Caco-2 (cell line): Measurements from ENCODE around the gene RFC5. TPM values are rescaled to one million over a fixed set of nuclear protein-coding genes. Genes with fewer than 3 reads are reported as not detected.

ENCODE experiments used
- BruUV-seq: library from RNA; stranded (reverse); fragments of 400-500 nt; replicated peaks from 2 replicates; lab custom pipeline; 2021; lab: Mats Ljungman, UMichigan
- CTCF ChIA-PET: fragments of 300-600 bp; sonication (Branson Sonifier 250); formaldehyde crosslinking; loops from one replicate; lab custom pipeline; 2022; ENCODE audit warnings: antibody characterized with exemption; lab: Charles Lee
- POLR2A ChIA-PET: fragments of 300-600 bp; sonication (Branson Sonifier 250); formaldehyde crosslinking; loops from one replicate; lab custom pipeline; 2022; ENCODE audit warnings: antibody characterized with exemption; lab: Charles Lee
- DNase-seq, 2 experiments: peaks; one replicate each; pipeline versions ENCODE4 v3.0.0 to v3.0.0-alpha.2; 2020 to 2022
- H3K27me3 ChIP-seq: replicated peaks from 2 replicates; pipeline ENCODE4 v1.6.0; 2011; ENCODE audit warnings: low read length; ENCODE audit not compliant: control insufficient read depth, insufficient read depth
- H3K36me3 ChIP-seq: 2 replicates; pipeline ENCODE4 v1.5.1; 2011; ENCODE audit warnings: low read length; ENCODE audit not compliant: control insufficient read depth, insufficient read depth
- H3K4me1 ChIP-seq: fragments of 250-450 bp; sonication (Bioruptor Pico); 2 replicates; pipeline ENCODE4 v1.5.1; 2020; ENCODE audit warnings: mild to moderate bottlenecking
- H3K4me3 ChIP-seq: 2 replicates; pipeline ENCODE4 v1.5.1; 2011; ENCODE audit warnings: low read depth, mild to moderate bottlenecking, control low read depth, low read length
- H3K9me3 ChIP-seq: fragments of 250-450 bp; sonication (Bioruptor Pico); 2 replicates; pipeline ENCODE4 v1.5.1; 2020; ENCODE audit warnings: mild to moderate bottlenecking, moderate library complexity
- H3K27ac Mint-ChIP-seq: one replicate; pipeline ENCODE4 v1.8.0; 2022; ENCODE audit warnings: mixed read lengths; ENCODE audit not compliant: unreplicated experiment
- H3K27me3 Mint-ChIP-seq: one replicate; pipeline ENCODE4 v1.8.0; 2022; ENCODE audit warnings: mixed read lengths; ENCODE audit not compliant: insufficient read depth, unreplicated experiment
- H3K36me3 Mint-ChIP-seq: one replicate; pipeline ENCODE4 v1.8.0; 2022; ENCODE audit warnings: mild to moderate bottlenecking, mixed read lengths; ENCODE audit not compliant: insufficient read depth, unreplicated experiment
- H3K4me1 Mint-ChIP-seq: one replicate; pipeline ENCODE4 v1.8.0; 2022; ENCODE audit warnings: low read depth, mixed read lengths; ENCODE audit not compliant: unreplicated experiment
- H3K4me3 Mint-ChIP-seq: one replicate; pipeline ENCODE4 v1.8.0; 2022; ENCODE audit warnings: mild to moderate bottlenecking, moderate library complexity, mixed read lengths; ENCODE audit not compliant: unreplicated experiment
- H3K9me3 Mint-ChIP-seq: one replicate; pipeline ENCODE4 v1.8.0; 2022; ENCODE audit warnings: mixed read lengths; ENCODE audit not compliant: unreplicated experiment
- CTCF ChIP-seq, 2 experiments: fragments of 200-600 bp in 1 of 2; IDR thresholded peaks; 1 replicate in 1 of 2; 2 replicates in 1 of 2; pipeline versions ENCODE4 v1.5.1 to v1.8.0; 2011 to 2022; ENCODE audit warnings: antibody characterized with exemption in 1 of 2, control low read depth in 1 of 2, inconsistent platforms in 1 of 2, low read depth in 1 of 2, low read length in 1 of 2, mild to moderate bottlenecking in 1 of 2, moderate library complexity in 1 of 2; ENCODE audit not compliant: insufficient read depth in 1 of 2, severe bottlenecking in 1 of 2, unreplicated experiment in 1 of 2
- intact Hi-C: fragments of 100-400 bp; cut with micrococcal nuclease; formaldehyde crosslinking; loops from one replicate; pipeline ENCODE4 v1.10.0; 2022; ENCODE audit not compliant: unreplicated experiment
- total RNA-seq: library from RNA; stranded (reverse); gene quantifications from 2 replicates; pipeline ENCODE4 v1.2.3, GENCODE V29; 2022

RFC5 gene
- total RNA-seq, 1 experiment from 2014 or later, result 42.7 TPM

- DNase-seq, result no peak
- Histone ChIP-seq H3K27me3 (no peaks in the 10 kb centered on the region), H3K36me3 (no peaks in the 10 kb centered on the region), H3K9me3 (no peaks in the 10 kb centered on the region), H3K4me3 (no peak overlapping the region), H3K4me1 (no peaks in the 10 kb centered on the region)
- H3K4me1 Mint-ChIP-seq, result no peaks in the 10 kb centered on the region
- BruUV-seq, result no TSS peak
- no peak for TF ChIP-seq CTCF (IDR thresholded peaks at IDR 0.05; ENCODE audit: insufficient read depth in 1 of 2, low read depth in 1 of 2, low read length in 1 of 2, severe bottlenecking in 1 of 2, unreplicated experiment in 1 of 2)
- H3K36me3 Mint-ChIP-seq, result no peaks in the 10 kb centered on the region
- intact Hi-C loops, result no loop called here
- peaks cover 4% of the 10 kb centered on the region for H3K27me3 Mint-ChIP-seq
- no peak overlapping the region for H3K27ac Mint-ChIP-seq
- H3K9me3 Mint-ChIP-seq, result no peaks in the 10 kb centered on the region
- ChIA-PET CTCF (no interaction called here), POLR2A (no interaction called here)
- no peak overlapping the region for H3K4me3 Mint-ChIP-seq
Observed at GRCh38 chr12:117981267-117981666, 35.2 kb upstream of the RFC5 start.

- Mint-ChIP-seq H3K27ac (no peak overlapping the region), H3K4me3 (no peak overlapping the region), H3K36me3 (no peaks in the 10 kb centered on the region), H3K27me3 (peaks cover 4% of the 10 kb centered on the region), H3K4me1 (no peaks in the 10 kb centered on the region), H3K9me3 (no peaks in the 10 kb centered on the region)
- H3K4me3 ChIP-seq, result no peak overlapping the region
- no TSS peak for BruUV-seq
- TF ChIP-seq CTCF (IDR thresholded peaks at IDR 0.05; ENCODE audit: insufficient read depth in 1 of 2, low read depth in 1 of 2, low read length in 1 of 2, severe bottlenecking in 1 of 2, unreplicated experiment in 1 of 2), result no peak
- no peak for DNase-seq
- POLR2A ChIA-PET, result no interaction called here
- no peaks in the 10 kb centered on the region for H3K36me3 ChIP-seq
- no peaks in the 10 kb centered on the region for H3K27me3 ChIP-seq
- no peaks in the 10 kb centered on the region for H3K4me1 ChIP-seq
- no peaks in the 10 kb centered on the region for H3K9me3 ChIP-seq
- intact Hi-C loops, result no loop called here
- CTCF ChIA-PET, result no interaction called here
Observed at GRCh38 chr12:117985182-117985581, 31.3 kb upstream of the RFC5 start.

GRCh38 chr12:117986705-117987469 lies 29.6 kb upstream of the RFC5 start:
- BruUV-seq, result no TSS peak
- no peak for DNase-seq

More at GRCh38 chr12:117986705-117987469, 29.6 kb upstream of the RFC5 start:
- no peak overlapping the region for H3K4me3 Mint-ChIP-seq
- Histone ChIP-seq H3K4me1 (no peaks in the 10 kb centered on the region), H3K4me3 (no peak overlapping the region), H3K27me3 (no peaks in the 10 kb centered on the region), H3K9me3 (no peaks in the 10 kb centered on the region), H3K36me3 (no peaks in the 10 kb centered on the region)
- ChIA-PET POLR2A (no interaction called here), CTCF (no interaction called here)
- H3K27me3 Mint-ChIP-seq, result peaks cover 4% of the 10 kb centered on the region
- H3K9me3 Mint-ChIP-seq, result no peaks in the 10 kb centered on the region
- no peak for TF ChIP-seq CTCF (IDR thresholded peaks at IDR 0.05; ENCODE audit: insufficient read depth in 1 of 2, low read depth in 1 of 2, low read length in 1 of 2, severe bottlenecking in 1 of 2, unreplicated experiment in 1 of 2)
- no peaks in the 10 kb centered on the region for H3K4me1 Mint-ChIP-seq
- H3K27ac Mint-ChIP-seq, result no peak overlapping the region
- intact Hi-C loops, result no loop called here
- H3K36me3 Mint-ChIP-seq, result no peaks in the 10 kb centered on the region
